ENCODE data around the gene HLA-DMA.

Gene HLA-DMA

GRCh38 chr6:32974541-32975308 lies 21.8 kb upstream of the HLA-DMA start:
- DNase-seq (ENCODE audit: low spot score): no peak

DNA sequence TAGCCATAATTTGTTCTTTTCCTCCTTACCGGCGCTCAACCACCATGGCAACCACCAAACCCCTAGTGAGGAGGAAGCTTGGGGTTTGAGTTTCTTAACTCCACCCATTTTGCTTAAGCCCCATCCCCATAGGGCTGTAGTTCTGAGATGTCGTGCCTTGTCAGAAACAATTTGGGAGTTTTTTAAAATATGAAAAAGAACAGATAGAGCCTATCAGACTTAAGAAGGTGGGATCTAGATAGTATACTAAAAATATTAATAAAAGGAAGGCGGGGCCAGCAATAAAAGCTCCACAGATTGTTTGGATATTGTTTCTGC lies 21.1 kb upstream of the HLA-DMA start:
- no peak for DNase-seq (ENCODE audit: low spot score)

GRCh38 chr6:32973144-32974015 lies 20.5 kb upstream of the HLA-DMA start:
- peak; percentile 52 for DNase-seq (ENCODE audit: low spot score)

DNA sequence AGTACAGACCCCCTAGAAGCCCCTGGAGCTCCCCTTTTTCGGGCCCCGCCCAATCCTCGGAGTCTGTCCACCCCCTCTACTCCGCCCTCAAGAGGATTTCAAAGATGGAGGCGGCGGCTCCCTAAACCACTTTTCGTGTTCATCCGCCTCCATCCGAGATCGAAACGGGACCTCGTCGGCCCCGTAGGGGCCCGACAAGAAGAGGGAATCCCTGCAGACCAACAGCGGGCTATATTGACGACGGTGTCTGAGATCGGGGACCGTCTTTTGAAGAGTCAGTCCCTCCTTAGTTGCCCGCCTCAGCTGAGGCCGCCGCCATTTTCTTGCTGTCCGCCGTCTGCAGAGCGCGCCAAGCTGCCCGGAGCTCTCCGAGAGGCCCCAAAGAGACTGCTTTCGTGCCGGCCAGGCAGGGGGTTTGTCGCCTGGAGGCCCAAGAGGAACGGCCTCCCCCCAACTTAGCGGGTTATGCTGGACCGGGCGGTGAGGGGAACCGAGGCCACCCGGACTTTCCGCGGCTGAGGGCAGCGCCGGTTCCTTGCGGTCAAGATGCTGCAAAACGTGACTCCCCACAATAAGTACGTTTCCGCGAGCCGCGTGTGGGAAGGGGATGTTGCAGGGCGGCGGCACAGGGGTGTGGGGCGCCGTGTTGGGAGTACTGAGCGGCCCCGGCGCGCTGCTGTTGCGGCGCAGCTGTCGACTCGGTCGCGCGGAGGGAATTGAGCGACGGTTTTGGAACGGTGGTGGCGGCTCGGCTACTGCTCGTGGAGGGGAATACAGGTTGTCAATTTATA lies 19.7 kb upstream of the HLA-DMA start:
- no peak for DNase-seq (ENCODE audit: low spot score)

DNA sequence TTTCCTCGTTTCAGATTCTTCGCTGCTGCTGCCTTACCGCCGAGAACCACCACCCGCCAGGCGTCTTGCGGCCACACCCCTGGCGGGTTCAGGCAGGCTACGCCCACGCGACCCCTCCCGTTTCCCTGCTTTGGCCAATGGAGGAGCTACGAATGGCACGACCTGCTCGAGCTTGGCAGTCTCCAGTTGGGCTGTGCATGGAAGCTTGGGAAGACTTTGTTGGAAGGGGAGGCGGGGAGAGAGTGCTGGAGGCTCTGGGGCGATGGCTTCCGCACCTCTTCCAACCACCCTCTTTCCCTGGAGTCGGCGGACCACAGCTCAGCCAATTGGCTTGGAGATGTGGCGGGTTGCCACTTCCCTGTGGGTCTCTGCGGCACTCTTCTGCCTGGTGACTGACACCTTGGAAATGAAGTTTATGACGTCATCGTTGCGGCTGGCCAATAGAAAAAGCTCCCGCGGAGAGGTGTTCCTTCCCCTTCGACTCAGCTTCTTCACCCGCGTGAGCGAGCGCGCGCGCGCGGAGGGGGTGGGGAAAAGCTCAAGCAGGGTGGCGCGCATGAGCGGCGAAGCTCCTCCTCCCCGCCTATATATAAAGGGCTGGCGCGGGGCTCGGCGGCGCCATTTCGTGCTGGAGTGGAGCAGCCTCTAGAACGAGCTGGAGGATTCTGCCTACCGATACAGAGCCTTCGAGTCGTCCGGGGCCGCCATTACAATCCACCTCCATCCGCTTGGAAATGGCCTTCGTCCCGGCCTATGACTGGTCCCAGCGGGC lies 18.9 kb upstream of the HLA-DMA start:
- DNase-seq (ENCODE audit: low spot score): peak; percentile 100

GRCh38 chr6:32971242-32971580 lies 18.3 kb upstream of the HLA-DMA start:
- DNase-seq (ENCODE audit: low spot score): no peak

DNA sequence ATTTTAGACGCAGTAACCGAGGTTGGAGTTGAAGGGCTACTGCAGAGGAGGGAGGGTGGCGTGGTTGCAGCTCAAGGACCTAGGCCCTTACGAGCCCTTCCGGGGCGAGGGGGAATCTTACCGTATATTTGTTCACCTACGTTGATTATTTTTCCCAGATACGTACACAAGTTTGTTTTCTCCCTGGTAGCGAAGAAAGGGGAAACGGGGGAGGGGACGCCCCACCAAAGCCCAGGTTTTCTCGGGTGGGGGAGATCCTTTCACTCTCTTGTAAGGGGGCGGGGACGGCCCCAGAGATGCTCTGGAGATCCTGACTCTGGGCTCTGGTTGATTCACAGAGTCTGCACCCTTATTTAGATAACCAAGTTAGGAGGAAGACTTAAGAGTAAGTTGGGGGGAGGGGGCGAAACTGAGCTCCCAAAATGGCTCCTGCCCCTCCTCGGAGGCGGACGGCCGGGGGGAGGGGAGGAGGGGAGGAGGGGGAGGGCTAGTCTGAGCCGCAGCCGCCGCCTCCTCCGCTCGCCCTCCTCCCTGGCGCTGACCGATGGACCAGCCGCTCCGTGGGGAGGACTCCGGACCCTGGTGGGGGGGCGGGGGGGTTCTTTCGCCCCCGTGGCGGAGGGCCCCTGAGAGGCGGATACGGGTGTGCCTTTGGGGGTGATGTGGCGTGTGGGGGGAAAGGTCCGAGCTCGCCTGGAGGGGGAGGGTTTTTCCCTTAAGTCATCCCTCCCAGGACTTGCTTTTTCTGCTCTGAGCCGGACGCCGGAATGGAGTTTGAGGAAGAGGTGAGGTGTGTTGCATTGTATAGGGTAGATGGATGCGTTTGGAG lies 17.7 kb upstream of the HLA-DMA start:
- DNase-seq (ENCODE audit: low spot score): peak; percentile 78

- DNase-seq (ENCODE audit: low spot score): peak; percentile 83
Observed at GRCh38 chr6:32969685-32970412, 17.0 kb upstream of the HLA-DMA start.

GRCh38 chr6:32968867-32969684 lies 16.2 kb upstream of the HLA-DMA start:
- DNase-seq (ENCODE audit: low spot score): peak; percentile 88

- DNase-seq (ENCODE audit: low spot score): peak; percentile 99
Observed at GRCh38 chr6:32968093-32968866, 15.4 kb upstream of the HLA-DMA start, which contains the start of gene BRD2. TSS of gene BRD2 (plus strand) at chr6:32968594. CDS start at chr6:32972899, 4,305 bp downstream.

DNA sequence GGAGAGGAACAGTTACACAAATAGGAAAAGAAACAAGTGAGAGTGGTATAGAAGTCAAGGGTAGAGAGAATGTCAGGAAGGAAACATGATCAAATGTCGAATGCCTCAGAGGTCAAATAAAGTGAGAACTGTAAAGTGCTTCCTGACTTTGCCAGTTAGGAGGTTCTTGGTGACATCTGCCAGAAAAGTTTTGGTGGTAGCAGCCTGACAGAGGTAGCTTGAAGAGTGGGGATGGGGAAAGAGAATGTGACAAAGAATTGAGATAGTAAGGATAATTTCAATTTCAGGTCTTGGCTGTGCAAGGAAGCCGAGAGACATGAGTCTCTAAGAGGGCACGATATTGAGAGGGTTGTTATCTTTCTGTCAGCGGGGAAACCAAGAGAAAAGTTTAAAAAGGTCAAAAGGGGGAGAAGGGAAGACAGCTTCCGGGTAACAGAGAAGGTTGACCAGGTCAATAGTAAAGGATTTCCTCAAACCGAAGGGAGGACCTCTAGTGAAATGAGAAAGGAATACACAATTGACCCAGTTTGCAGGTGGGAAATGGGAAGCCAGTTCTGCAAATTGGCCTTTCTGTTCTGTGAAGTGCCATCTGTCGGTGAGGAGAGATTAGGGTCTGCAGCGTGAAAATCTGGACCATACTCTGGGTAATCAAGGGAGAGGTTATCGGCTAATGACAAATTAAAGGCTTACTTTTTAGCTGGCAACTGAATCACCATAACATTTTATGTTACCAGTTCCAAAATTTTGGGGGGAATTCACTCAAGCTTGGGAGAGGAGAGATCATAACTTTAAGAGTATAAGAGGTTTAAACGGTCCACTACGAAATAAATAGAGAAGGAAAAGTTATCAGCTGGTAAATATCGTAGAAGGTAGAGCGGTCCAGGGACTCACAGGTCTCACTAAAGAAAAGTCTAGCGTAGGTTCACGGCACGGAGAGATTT lies 14.5 kb upstream of the HLA-DMA start:
- DNase-seq (ENCODE audit: low spot score): peak; percentile 87

- no peak for DNase-seq (ENCODE audit: low spot score)
Observed at GRCh38 chr6:32964776-32965175, 11.9 kb upstream of the HLA-DMA start.

DNA sequence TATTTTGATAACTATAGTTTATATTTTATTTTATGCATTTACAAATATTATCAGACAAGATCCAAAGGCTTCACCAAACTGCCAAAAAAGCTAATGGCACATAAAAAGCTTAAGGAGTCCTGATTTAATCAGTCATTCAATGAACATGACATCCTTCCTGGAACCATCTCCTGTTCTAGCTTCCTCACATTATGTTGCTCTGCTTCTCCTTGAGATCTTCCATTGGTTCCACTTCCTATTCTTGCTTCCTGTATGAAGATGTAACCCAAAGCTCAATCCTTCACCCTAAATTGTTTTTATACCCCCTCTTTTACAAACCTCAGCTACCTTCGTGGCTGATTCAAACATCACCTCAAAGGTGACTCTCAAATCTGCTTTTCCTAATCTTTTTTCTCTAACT lies 11.0 kb upstream of the HLA-DMA start:
- no peak for DNase-seq (ENCODE audit: low spot score)

- no peak for DNase-seq (ENCODE audit: low spot score)
Observed at GRCh38 chr6:32962213-32962826, 9.4 kb upstream of the HLA-DMA start.

DNA sequence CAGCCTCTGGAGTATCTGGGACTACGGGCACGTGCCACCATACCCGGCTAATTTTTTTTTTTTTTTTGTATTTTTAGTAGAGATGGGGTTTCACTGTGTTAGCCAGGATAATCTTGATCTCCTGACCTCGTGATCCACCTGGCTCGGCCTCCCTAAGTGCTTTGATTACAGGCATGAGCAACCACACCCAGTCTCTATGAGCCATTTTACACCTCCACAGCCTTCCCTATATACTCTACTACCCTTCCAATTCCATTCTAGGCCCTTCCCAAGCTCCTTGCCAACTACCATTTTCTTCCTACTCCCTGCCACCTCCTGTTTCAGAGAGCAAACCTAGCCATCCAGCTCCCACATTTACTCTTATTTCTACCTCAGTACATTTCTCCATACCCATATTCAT lies 7.7 kb upstream of the HLA-DMA start:
- no peak for DNase-seq (ENCODE audit: low spot score)

GRCh38 chr6:32956176-32956575 lies 3.3 kb upstream of the HLA-DMA start:
- no peak for DNase-seq (ENCODE audit: low spot score)

All from pons (tissue), 1 donor.